Activated CD4-positive, alpha-beta T cell treated with anti-CD3 and anti-CD28 coated beads, Interleukin-2, amount 50 U/mL, for 24 hours (primary cell): Measurements from ENCODE around the gene GPS1.

ENCODE experiments used
- DNase-seq, 2 donors: peaks; one replicate each; pipeline ENCODE4 v3.0.0-alpha.2; 2020; ENCODE audit warnings: low read depth in 1 of 2, low spot score in 1 of 2

The GPS1 gene

DNA sequence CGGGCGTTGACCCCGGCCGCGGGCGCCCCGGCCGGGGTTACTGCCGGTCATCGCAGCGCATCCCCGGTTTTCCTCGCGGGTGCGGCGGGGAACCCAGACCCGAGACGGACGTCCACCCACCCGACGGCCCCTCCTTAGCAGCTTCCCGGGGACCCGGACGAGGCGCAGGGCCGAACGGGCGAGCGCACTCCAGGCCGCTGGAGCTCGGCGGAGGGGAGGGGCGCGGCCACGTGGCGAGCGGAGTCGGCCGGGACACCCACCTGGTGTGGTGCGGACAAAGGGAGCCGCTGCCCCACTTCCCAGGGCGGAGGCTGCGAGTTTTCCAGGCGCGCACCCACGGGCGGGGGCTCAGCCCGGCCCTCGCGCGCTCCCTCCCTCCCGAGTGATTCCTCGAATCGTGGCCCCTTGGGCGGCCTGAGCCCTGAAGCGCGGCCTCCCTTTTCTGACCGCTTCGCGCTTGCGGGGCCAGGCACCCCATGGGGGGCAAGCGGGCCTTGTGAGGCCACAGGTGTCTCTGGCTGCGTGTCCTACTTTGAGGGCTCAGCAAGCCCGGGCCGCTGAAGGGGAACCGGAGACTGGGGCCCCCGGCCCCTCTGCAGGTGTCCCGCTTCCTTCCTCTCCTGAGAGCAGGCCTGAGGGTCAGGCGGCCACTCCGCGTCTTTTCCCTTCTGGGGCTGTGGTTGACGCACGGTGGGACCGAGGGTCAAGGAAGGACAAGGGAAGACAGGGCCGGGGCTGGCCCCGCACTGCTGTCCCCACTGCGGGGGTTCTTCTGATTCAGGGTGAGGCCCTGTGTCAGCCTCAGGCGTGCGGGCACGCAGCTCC is 47.5 kb downstream of the GPS1 start:
- DNase-seq: peak in 1 of 2 donors; percentile 21

DNA sequence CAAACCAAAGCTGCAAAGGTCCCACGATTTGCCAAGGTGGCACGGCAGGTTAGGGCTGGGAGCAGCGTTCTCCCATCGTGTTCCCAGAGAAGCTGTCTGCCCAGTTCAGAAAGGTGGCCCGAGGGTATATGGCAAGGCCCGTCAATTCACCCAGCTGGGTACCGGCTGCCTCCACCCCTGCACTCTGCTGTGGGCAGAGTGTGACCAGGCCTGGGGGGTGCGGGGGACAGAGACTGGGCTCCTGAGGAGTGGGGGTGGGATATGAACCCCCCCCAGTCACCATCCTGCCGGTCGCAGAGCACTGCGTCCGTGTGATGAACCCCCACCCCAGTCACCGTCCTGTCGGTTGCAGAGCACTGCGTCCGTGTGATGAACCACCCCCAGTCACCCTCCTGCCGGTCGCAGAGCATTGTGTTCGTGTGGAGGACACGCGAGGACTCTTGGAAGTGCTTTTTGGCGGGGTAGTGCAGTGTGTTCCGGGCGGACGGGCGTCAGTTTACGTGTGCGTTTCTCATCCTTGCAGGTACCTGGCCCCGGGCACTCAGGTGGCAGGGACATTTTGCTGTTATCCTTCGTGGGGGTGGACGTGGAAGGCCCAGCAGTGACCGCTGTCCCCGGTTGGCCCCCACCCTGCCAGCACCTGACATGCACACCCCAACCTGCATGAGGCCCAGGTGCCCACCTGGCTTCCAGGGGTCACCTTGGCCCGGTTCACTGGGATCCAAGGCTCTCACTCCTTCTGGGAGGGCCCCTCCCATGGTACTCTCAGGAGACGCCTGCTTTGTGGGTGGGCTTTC is 49.0 kb downstream of the GPS1 start:
- DNase-seq: no peak

DNA sequence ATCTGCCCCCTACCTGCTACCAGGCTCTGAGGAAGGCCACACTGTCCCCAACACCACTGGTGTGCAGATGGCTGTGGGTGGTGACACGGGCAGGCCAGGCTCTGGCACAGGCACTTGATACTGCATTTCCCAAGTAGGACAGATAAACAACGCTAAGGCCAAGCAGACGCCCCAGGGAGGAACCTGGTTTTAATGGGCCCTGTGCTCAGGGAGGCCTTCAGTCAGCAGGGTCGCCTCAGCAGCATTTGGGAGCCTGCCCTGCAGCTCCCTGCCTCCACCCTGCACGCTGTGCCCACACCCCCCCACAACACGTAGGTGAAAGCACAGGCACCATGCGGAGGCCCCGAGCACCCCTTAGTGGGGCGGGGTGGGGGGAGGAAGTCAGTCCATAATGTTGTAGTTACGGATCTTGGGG is 49.6 kb downstream of the GPS1 start:
- no peak for DNase-seq

DNA sequence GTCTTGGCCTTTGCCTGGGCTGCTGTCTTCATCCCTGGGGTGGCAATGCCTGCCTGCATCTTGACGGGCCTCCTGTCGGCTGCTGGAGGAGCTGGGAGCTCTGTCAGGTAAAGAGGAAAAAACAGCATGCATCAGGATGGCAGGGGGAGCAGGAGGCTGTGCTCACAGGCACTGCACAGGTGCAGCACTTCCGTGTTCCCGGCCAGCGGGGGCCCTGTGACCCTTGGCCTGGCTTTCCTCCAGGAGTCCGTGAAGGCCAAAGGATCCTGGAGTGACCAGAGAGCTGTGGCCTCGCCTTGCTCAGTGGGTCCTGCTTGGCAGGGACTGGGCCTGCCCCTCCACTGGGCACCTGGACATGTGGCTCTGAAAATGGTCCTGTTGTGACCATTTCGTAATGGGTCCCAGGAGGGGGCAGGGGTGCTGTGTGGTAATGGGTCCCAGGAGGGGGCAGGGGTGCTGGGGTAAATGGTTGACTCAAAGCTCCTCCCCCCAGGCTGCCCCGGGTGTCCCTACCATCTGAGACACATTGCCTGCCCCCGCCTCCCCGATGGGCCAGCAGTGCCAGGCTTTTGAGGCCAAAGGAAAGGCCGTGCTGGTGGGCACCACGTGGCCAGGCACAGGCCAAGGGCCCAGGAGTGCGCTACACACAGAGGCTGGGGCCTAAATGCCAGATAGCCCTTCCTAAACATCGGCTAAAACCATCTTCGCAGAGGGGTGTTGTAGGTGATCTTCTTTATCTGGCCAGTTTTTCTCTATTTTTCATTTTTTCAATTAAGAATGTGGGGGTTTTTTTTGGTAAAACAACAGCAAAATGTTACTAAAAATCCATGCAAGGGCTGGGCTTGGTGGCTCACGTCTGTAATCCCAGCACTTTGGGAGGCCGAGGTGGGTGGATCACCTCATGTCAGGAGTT is 50.3 kb downstream of the GPS1 start:
- DNase-seq: no peak

DNA sequence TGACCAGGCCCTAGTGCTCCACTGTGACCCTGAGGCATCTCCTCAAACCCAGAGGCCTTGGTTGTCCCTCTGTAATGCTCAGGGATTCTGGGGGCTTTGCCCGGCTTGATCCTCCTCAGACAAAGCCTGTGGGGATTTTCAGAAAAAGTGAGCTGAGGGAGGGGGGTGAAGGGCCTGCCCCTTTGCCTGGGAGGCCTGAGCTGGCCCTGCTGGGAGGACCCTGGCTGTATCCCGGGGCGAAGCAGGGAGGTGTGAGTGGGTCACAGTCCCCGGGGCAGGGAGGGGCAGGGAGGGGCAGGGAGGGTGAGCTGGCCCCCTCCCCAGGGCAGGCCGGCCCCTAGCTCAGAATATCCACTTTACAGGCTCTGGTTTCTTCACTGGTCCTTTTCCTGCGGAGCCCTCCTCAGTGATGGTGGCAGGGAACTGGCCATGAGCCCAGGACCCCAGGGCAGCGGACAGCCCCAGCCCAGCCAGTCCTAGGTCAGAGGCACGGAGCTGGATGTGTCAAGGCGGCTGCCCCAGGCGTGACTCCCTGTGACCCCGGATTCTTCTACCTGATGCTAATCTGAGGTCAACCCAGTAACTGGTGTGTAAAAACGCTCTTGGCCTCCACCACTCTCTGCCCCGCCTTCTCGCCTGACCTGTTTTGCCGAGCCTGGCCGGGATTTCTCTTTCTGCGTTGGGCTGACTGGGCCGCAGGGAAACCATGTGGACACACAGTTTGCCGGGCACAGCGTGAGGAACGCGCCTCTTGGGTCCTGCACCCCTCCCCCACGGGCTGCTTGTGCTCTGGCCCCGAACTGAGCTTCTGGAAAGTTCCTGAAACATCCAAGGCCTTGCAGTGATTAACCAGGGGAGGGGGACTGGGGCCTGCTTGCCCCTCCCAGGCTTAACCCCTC is 52.1 kb downstream of the GPS1 start:
- no peak for DNase-seq

DNA sequence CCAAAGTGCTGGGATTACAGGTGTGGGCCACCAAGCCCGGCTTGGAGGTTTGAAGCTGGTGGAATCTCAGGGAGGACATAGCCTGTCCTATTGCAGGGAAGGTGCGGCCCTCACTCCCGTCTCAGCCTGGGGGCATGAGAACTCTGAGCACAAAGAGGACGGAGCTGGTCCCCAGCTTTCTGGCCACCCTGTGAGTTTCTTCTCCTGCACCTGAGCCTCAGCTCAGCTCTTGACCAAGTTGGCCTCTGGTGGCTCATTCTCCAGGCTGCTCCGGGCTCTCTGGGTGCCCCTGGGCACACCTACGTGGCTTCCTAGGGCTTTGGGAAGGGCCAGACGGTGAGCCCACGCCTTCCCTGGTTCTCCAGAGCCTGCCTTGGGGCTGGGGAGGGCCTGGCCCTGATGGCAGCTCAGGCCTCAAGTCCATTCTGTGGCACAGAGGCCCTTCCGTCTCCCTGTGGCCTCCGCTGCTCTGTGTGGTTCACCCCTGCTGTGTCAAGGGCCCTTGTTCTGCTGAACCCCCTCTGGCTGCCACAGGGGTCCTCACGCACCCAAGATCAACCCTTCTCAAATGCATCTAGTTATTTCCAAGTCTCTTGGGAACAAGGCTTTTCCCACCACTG is 53.2 kb downstream of the GPS1 start:
- no peak for DNase-seq

DNA sequence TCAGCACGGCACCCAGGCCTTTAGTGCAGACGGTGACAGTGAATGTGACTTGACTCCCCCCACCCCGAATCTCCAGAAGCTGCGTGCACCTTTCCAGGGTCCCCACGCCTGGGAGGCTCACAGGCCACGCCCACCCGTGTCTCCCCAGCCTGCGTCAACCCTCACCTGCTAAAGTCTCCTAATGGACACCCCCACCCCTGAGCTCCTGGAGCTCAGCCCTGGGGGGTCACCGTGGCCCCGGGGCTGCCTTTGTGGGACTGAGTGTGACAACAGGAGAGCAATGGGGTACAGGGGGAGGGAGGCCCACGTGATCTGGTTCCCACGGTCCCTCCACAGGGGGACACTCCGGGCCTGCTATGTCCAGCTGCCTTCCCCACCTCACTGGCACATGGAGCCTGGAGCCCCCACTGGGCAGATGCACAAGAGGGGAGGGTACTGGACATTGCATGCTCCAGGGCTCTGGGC is 53.8 kb downstream of the GPS1 start:
- no peak for DNase-seq

DNA sequence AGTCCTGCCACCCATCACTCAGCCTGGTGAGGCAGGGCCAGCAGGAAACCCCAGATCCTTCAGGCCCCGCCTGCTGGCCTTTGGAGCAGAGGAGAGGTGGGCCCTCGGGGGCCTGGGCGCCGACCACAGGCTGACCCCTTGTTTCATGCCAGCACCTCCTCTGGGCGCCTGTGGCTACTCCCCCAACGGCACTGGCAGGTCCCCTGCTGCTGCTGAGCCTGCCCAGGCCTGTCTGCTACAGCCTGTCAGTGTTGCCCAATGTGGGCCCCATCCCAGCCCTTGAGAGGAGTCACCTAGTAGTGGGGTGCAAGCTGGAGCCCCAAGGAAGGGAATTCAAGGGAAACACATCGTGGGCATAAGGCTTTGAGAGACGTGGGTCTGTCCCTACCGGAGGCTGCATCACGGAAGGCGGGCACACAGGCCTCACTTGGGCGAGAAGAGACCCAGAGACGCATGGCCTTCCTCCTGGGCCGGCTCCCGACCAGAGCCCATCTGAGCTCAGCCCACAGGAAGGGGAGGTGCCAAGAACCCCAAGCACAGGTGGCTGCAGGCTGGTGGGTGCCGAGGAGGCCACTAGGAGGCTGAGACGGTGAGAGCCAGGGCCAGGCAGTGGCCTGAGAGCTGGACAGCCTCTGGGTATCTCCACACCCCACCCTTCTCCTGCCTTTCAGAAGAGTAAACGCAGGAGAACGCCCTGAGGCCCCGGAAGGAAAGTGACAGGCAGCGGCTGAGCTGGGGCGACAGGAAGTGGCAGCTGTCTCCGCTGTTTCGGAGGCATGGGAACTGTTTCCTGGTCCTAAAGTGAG is 54.4 kb downstream of the GPS1 start:
- DNase-seq: peak; percentile 43 to 49

DNA sequence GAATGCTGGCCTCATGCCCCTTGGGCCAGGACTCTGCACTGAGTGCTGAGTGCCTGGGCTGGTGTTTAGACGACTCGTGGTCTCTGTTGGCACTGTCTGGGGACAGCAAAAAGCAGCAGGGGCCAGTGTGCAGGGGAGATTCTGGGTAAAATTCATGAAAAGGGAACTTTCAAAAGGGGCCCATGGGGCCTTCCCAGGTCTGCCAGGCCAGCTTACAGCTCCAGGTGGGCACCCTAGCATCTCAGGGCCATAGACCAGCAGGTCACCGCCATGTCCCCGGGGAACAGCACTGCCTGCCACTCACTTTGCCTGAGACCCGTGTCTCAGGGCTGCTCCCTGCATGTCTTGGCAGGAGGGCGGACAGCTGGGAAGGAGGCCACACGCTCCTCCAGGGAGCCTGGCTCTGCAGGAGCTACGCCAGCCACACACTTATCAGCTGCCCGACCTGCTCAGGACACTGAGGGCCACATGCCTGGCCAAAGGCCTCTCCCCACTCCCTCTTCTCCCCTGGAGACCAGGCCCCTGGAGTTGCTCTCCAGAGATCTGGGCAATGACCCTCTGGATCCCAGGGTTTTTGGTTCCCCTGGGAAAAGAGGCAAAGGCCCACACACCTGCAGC is 55.1 kb downstream of the GPS1 start:
- DNase-seq: no peak
